Subcutaneous adipose tissue (tissue), 4 donors: ENCODE data around the gene PHLDA2. TPM values are rescaled to one million over a fixed set of nuclear protein-coding genes. Genes with fewer than 3 reads are reported as not detected.

ENCODE experiments used
- total RNA-seq, 4 donors: library from RNA; depleted of rRNA; stranded (reverse); fragments of >200 nt; gene quantifications; one replicate each; pipeline ENCODE4 v1.1.0, GENCODE V29; 2016
- TF ChIP-seq, protein P1 (sequence below): fragments of 450-650 bp; IDR thresholded peaks from one replicate; pipeline ENCODE4 v1.5.1; 2016; ENCODE audit warnings: low read depth, mild to moderate bottlenecking, control low read depth, antibody characterized with exemption, moderate library complexity

Gene PHLDA2
- total RNA-seq, 4 donors from 2014 or later: 1.2 to 1.8 TPM; not detected in 2

DNA sequence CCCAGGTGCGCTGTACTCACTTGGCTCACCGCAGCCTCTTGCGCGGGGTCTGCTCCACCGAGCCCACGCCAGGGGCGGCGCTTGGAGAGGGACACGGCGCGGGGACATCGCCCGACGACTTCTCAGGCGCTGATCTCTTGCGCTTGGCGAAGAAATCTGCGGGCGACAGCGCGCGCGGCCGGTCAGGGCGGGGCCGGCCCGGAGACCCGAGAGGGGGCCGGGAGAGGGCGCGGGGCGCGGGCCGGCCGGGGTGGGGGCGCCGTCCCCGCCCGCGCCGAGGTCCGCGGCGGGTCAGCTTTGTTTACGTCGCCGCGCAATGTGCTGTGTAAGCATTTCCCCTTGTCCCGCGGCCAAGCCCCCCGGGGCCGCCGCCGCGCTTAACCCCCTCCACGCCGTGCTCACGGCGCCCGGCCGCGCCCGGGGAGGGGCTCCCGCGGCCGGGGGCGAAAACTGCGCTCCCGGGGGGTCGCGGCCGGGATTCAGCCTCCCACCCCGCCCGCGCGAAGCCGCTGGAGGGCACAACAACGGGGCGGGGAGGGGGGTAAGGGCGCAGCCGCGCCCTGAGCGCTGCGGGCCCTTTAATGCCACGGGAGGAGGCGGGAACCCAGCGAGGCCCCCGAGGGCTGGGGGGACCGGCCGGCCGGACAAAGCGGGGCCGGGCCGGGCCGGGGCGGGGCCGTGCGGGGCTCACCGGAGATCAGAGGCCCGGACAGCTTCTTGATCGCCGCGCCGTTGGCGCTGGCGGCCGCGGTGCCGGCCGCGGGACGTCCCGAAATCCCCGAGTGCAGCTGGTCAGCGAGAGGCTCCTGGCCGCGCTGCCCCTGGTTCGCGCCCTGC lies 45.0 kb downstream of the PHLDA2 start:
- TF ChIP-seq, protein P1, sequence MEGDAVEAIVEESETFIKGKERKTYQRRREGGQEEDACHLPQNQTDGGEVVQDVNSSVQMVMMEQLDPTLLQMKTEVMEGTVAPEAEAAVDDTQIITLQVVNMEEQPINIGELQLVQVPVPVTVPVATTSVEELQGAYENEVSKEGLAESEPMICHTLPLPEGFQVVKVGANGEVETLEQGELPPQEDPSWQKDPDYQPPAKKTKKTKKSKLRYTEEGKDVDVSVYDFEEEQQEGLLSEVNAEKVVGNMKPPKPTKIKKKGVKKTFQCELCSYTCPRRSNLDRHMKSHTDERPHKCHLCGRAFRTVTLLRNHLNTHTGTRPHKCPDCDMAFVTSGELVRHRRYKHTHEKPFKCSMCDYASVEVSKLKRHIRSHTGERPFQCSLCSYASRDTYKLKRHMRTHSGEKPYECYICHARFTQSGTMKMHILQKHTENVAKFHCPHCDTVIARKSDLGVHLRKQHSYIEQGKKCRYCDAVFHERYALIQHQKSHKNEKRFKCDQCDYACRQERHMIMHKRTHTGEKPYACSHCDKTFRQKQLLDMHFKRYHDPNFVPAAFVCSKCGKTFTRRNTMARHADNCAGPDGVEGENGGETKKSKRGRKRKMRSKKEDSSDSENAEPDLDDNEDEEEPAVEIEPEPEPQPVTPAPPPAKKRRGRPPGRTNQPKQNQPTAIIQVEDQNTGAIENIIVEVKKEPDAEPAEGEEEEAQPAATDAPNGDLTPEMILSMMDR: no peak

DNA sequence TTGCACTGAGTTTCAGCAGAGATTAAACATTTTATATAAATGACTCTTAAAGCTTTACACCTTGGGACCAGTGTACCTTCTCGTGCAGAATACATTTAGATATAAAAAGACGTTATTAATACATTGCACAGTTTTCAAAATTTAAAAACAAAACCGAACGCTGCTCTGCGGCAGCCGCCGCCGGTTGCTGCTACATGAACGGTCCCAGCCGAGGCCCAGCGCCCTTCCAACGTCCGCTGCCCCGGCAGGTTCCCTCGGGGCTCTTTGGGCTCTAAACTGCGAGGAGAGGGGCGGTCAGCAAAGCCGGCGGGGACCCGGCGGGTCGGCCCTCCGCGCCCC lies 45.6 kb downstream of the PHLDA2 start:
- TF ChIP-seq, protein P1: no peak

DNA sequence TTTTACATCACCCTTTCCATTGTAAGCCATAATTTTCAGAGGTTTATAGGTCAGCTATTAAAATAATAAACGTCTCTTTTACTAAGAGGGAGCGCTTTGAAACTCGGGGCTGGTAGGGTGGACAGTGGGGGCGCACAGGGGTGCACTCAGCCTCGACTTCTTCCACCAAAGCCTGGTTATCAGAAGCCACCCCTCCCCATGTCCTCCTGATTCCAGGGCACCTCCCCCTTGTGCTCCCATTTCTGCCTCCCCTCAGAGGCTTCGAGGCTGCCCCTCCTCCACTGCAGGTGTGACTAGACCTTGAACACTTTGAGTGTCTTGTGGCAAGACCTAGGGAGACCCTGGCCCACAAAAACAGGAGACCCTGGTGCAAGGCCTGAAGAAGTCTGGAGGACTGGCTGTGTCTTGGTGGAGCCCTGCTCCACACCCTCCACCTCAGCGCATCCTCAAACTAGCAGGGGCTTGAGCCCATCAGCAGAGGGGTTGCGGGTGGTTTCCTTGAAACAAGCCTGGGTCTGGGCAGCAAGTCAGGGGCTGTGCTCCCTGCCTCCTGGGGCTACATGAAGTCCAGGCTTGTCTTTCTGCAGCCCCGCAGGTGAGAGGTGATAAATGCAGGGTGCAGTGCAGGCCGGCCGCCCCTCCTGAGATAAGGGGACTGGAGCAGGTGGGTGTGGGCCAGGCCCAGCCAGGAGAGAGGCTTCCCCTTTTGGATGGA lies 46.7 kb downstream of the PHLDA2 start:
- TF ChIP-seq, protein P1: no peak

DNA sequence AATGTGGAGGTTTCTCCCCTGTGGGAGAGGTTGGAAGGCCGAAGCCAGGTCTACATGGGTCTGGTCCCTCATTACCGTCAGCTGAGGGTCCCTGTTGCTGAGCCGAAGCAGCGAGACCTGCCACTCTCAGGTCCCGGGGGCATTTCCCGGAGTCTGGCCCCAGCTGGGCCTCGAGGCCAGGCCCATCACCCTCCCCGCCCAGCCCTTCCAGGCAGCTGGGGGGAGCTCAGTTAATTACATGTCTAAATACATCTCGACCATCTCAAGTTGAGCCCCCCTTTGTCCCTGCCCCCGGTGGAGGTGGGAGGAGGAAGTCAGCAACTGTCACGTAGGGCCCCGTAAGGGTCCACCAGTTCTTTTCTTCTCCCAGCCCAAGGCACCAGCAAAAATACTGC lies 47.2 kb downstream of the PHLDA2 start:
- TF ChIP-seq, protein P1: no peak

DNA sequence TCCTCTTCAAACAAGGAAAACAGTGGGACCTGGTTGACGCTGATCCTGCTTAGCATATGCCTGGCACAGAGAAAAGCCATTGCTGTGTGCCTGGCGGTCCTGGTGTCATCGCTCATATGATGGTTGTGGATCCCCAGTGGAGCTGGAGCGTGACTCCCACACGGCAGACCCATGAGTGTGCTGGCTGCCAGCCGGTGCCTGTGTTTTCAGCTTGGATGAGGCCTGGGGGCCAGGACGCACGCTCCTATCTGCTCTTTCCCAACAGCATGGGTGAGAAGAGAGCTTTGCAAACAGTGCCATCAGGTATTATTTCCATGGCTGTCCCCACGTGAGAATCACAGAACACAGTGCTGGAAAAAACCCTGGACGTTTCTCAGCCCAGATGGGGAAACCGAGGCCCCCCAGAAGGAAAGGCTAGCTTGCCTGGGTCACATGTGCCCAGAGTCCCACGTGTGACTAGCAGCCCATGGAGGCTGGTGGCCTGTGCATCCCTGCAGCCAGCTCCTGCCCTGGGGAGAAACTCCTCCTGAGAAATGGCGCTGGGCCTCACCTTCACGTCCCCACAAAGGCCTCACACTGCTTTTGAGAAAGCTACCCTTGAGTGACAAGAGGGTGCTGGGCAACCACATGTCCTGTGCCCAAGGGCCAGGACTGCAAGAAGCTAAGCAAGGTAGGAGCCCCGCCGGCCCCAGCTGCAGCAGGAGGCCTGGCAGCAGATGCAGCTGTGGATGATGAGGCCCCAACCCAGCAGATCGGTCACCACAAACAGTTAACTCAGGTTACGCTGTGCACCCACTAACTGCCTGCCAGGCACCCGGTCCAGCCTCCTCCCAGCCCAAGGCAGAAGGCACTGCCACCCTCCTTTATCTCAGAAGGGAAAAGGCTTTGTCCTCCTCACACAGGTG lies 47.9 kb downstream of the PHLDA2 start:
- TF ChIP-seq, protein P1: no peak

DNA sequence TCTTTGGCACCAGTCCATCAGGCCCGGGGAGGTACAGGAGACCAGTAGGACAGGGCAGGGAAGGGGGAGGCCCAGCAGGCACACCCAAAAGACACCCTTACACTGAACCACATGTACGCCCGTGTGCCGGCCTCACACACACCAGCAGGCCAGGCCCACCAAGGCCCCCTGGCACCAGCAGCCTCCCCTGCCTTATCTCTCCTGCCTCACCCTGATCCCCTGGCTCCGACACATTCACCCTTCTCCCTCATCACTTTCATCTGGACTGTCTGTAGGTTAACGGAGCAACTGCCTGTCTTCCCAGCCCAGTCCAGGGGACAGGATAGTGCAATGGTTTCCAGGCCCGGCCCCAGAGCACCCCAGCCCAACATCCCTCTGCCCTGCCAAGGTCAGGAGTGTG lies 48.6 kb downstream of the PHLDA2 start:
- TF ChIP-seq, protein P1: no peak
